Liver (tissue), 9 donors: ENCODE data around the gene NKTR. TPM values are rescaled to one million over a fixed set of nuclear protein-coding genes. Genes with fewer than 3 reads are reported as not detected.

ENCODE experiments used
- DNase-seq: peaks from one replicate; pipeline ENCODE4 v3.0.0-alpha.2; 2017; ENCODE audit warnings: low spot score
- H3K27ac ChIP-seq, 2 donors: one replicate each; pipeline ENCODE4 v1.7.0; 2013; ENCODE audit warnings: inconsistent platforms in 2 of 2, low read length in 2 of 2, control low read depth in 1 of 2, low read depth in 1 of 2, mild to moderate bottlenecking in 1 of 2
- H3K27me3 ChIP-seq, 4 donors: one replicate each; pipeline versions ENCODE4 v1.6.1 to v1.7.0; 2013; ENCODE audit warnings: low read length in 3 of 4, inconsistent platforms in 1 of 4, mild to moderate bottlenecking in 1 of 4, moderate library complexity in 1 of 4; ENCODE audit not compliant: control insufficient read depth in 4 of 4, insufficient read depth in 4 of 4
- H3K36me3 ChIP-seq, 4 donors: one replicate each; pipeline versions ENCODE4 v1.6.1 to v1.7.0; 2013; ENCODE audit warnings: low read length in 3 of 4, mild to moderate bottlenecking in 3 of 4, low read depth in 1 of 4, moderate library complexity in 1 of 4; ENCODE audit not compliant: control insufficient read depth in 4 of 4, insufficient read depth in 3 of 4
- H3K4me1 ChIP-seq, 4 donors: one replicate each; pipeline versions ENCODE4 v1.6.1 to v1.7.0; 2013; ENCODE audit warnings: low read length in 3 of 4, mild to moderate bottlenecking in 3 of 4, moderate library complexity in 1 of 4; ENCODE audit not compliant: control insufficient read depth in 4 of 4, insufficient read depth in 4 of 4
- H3K4me3 ChIP-seq, 3 donors: one replicate each; pipeline versions ENCODE4 v1.6.1 to v1.7.0; 2013; ENCODE audit warnings: low read length in 3 of 3, control low read depth in 1 of 3, low read depth in 1 of 3, mild to moderate bottlenecking in 1 of 3
- H3K9ac ChIP-seq, 2 donors: one replicate each; pipeline ENCODE4 v1.7.0; 2013; ENCODE audit warnings: low read length in 2 of 2, mild to moderate bottlenecking in 2 of 2, moderate library complexity in 2 of 2, control low read depth in 1 of 2, low read depth in 1 of 2
- H3K9me3 ChIP-seq, 4 donors: one replicate each; pipeline versions ENCODE4 v1.6.1 to v1.7.0; 2013; ENCODE audit warnings: low read length in 3 of 4; ENCODE audit not compliant: control insufficient read depth in 4 of 4
- EGR1 ChIP-seq, 2 donors: IDR thresholded peaks; 2 replicates each; pipeline ENCODE4 v1.6.1; 2016 to 2018; ENCODE audit warnings: antibody characterized with exemption in 2 of 2, low read depth in 2 of 2
- FOXA1 ChIP-seq: IDR thresholded peaks from 2 replicates; pipeline ENCODE4 v1.6.1; 2016; ENCODE audit warnings: antibody characterized with exemption
- FOXA2 ChIP-seq: IDR thresholded peaks from 2 replicates; pipeline ENCODE4 v1.6.1; 2016; ENCODE audit warnings: antibody characterized with exemption
- GABPA ChIP-seq, 2 donors: IDR thresholded peaks in 1 of 2; conservative IDR thresholded peaks in 1 of 2; 2 replicates each; pipeline ENCODE4 v1.6.1; 2016; ENCODE audit warnings: antibody characterized with exemption in 2 of 2, mild to moderate bottlenecking in 1 of 2, moderate library complexity in 1 of 2
- HNF4A ChIP-seq, 2 donors: conservative IDR thresholded peaks; 2 replicates each; pipeline ENCODE4 v1.6.1; 2016; ENCODE audit warnings: antibody characterized with exemption in 2 of 2, mild to moderate bottlenecking in 2 of 2
- JUND ChIP-seq, 2 donors: IDR thresholded peaks; 2 replicates each; pipeline ENCODE4 v1.6.1; 2016; ENCODE audit warnings: antibody characterized with exemption in 2 of 2
- RAD21 ChIP-seq, 2 donors: IDR thresholded peaks; 2 replicates each; pipeline ENCODE4 v1.6.1; 2016; ENCODE audit warnings: antibody characterized with exemption in 2 of 2, mild to moderate bottlenecking in 2 of 2
- SP1 ChIP-seq: IDR thresholded peaks from 2 replicates; pipeline ENCODE4 v1.6.1; 2018; ENCODE audit warnings: antibody characterized with exemption, mild to moderate bottlenecking
- YY1 ChIP-seq: IDR thresholded peaks from 2 replicates; pipeline ENCODE4 v1.6.1; 2016; ENCODE audit warnings: antibody characterized with exemption, mild to moderate bottlenecking
- WGBS: extraction: QIAGEN DNeasy Blood & Tissue Kit; methylation state at CpG from one replicate; pipeline ENCODE4 v1.1.7; 2013; 5-methylcytosine and 5-hydroxymethylcytosine counted together
- polyA plus RNA-seq, 2 donors: library from polyadenylated mRNA; stranded (reverse) in 1 of 2; unstranded in 1 of 2; fragments of 200-250 nt in 1 of 2; fragments of >200 nt in 1 of 2; fragmentation: Nextera tagmentation in 1 of 2; extraction: Ambion mirVana in 1 of 2; gene quantifications; one replicate each; pipeline versions ENCODE4 v1.2.1 to v1.2.3, GENCODE V29; 2013 to 2015
- total RNA-seq, 2 donors: library from RNA; depleted of rRNA; stranded (reverse); fragments of >200 nt; gene quantifications; one replicate each; pipeline ENCODE4 v1.2.3, GENCODE V29; 2014
- TF ChIP-seq, protein P1 (sequence below): fragments of 150-350 bp; IDR thresholded peaks from 2 replicates; pipeline ENCODE4 v1.5.1; 2017; ENCODE audit warnings: improper control_type of control experiment, low read depth, low read length; ENCODE audit not compliant: missing input control
- TF ChIP-seq, protein P2 (sequence below): IDR thresholded peaks from 2 replicates; pipeline ENCODE4 v1.6.1; 2016; ENCODE audit warnings: antibody characterized with exemption
- TF ChIP-seq, protein P3 (sequence below): IDR thresholded peaks from 2 replicates; pipeline ENCODE4 v1.6.1; 2016; ENCODE audit warnings: antibody characterized with exemption
- TF ChIP-seq, protein P4 (sequence below): IDR thresholded peaks from 2 replicates; pipeline ENCODE4 v1.6.1; 2016; ENCODE audit warnings: antibody characterized with exemption, mild to moderate bottlenecking
- TF ChIP-seq, protein P5 (sequence below): IDR thresholded peaks from 2 replicates; pipeline ENCODE4 v1.6.1; 2016; ENCODE audit warnings: antibody characterized with exemption
- donor health status: healthy.
- donor health status: healthy.
- donor health status: healthy.
- donor health status: healthy.
- donor health status: healthy.

Gene NKTR
- total and polyA plus RNA-seq, 4 donors: 5.8 to 75.5 (median 28.1) TPM

DNA sequence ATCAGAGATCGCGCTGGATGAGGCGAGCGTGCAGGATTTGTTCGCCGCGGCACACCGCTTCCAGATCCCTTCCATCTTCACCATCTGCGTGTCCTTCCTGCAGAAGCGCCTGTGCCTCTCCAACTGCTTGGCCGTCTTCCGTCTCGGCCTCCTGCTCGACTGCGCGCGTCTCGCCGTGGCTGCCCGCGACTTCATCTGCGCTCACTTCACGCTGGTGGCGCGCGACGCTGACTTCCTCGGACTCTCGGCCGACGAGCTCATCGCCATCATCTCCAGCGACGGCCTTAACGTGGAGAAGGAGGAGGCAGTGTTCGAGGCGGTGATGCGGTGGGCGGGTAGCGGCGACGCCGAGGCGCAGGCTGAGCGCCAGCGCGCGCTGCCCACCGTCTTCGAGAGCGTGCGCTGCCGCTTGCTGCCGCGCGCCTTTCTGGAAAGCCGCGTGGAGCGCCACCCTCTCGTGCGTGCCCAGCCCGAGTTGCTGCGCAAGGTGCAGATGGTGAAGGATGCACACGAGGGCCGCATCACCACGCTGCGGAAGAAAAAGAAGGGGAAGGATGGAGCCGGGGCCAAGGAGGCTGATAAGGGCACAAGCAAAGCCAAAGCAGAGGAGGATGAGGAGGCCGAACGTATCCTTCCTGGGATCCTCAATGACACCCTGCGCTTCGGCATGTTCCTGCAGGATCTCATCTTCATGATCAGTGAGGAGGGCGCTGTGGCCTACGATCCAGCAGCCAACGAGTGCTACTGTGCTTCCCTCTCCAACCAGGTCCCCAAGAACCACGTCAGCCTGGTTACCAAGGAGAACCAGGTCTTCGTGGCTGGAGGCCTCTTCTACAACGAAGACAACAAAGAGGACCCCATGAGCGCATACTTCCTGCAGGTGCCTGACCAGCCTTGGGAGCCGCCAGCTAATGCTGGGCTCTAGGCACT lies 85.7 kb downstream of the NKTR start:
- no peak for DNase-seq
- Histone ChIP-seq H3K4me1 (peaks cover 0 to 2% (median under 1%) of the 10 kb centered on the region in 4 donors), H3K27me3 (no peaks in the 10 kb centered on the region), H3K9ac (no peak overlapping the region), H3K4me3 (no peak overlapping the region), H3K27ac (no peak overlapping the region), H3K36me3 (no peaks in the 10 kb centered on the region), H3K9me3 (no peaks in the 10 kb centered on the region)
- WGBS: 36% methylated on average over 80 of the region's 80 CpGs
- TF ChIP-seq FOXA2 (no peak), RAD21 (IDR thresholded peaks at IDR 0.05) (no peak), FOXA1 (no peak), HNF4A (conservative IDR thresholded peaks at IDR 0.05) (no peak), SP1 (no peak), GABPA (IDR thresholded peaks at IDR 0.05 in 1 of 2, conservative IDR thresholded peaks at IDR 0.05 in 1 of 2) (no peak), JUND (IDR thresholded peaks at IDR 0.05) (no peak), YY1 (no peak), EGR1 (IDR thresholded peaks at IDR 0.05; ENCODE audit: low read depth in 2 of 2) (no peak)
- TF ChIP-seq, protein P1, sequence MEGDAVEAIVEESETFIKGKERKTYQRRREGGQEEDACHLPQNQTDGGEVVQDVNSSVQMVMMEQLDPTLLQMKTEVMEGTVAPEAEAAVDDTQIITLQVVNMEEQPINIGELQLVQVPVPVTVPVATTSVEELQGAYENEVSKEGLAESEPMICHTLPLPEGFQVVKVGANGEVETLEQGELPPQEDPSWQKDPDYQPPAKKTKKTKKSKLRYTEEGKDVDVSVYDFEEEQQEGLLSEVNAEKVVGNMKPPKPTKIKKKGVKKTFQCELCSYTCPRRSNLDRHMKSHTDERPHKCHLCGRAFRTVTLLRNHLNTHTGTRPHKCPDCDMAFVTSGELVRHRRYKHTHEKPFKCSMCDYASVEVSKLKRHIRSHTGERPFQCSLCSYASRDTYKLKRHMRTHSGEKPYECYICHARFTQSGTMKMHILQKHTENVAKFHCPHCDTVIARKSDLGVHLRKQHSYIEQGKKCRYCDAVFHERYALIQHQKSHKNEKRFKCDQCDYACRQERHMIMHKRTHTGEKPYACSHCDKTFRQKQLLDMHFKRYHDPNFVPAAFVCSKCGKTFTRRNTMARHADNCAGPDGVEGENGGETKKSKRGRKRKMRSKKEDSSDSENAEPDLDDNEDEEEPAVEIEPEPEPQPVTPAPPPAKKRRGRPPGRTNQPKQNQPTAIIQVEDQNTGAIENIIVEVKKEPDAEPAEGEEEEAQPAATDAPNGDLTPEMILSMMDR: no peak
- TF ChIP-seq, protein P2, sequence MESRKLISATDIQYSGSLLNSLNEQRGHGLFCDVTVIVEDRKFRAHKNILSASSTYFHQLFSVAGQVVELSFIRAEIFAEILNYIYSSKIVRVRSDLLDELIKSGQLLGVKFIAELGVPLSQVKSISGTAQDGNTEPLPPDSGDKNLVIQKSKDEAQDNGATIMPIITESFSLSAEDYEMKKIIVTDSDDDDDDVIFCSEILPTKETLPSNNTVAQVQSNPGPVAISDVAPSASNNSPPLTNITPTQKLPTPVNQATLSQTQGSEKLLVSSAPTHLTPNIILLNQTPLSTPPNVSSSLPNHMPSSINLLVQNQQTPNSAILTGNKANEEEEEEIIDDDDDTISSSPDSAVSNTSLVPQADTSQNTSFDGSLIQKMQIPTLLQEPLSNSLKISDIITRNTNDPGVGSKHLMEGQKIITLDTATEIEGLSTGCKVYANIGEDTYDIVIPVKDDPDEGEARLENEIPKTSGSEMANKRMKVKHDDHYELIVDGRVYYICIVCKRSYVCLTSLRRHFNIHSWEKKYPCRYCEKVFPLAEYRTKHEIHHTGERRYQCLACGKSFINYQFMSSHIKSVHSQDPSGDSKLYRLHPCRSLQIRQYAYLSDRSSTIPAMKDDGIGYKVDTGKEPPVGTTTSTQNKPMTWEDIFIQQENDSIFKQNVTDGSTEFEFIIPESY: no peak
- TF ChIP-seq, protein P3, sequence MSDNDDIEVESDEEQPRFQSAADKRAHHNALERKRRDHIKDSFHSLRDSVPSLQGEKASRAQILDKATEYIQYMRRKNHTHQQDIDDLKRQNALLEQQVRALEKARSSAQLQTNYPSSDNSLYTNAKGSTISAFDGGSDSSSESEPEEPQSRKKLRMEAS: no peak
- TF ChIP-seq, protein P4, sequence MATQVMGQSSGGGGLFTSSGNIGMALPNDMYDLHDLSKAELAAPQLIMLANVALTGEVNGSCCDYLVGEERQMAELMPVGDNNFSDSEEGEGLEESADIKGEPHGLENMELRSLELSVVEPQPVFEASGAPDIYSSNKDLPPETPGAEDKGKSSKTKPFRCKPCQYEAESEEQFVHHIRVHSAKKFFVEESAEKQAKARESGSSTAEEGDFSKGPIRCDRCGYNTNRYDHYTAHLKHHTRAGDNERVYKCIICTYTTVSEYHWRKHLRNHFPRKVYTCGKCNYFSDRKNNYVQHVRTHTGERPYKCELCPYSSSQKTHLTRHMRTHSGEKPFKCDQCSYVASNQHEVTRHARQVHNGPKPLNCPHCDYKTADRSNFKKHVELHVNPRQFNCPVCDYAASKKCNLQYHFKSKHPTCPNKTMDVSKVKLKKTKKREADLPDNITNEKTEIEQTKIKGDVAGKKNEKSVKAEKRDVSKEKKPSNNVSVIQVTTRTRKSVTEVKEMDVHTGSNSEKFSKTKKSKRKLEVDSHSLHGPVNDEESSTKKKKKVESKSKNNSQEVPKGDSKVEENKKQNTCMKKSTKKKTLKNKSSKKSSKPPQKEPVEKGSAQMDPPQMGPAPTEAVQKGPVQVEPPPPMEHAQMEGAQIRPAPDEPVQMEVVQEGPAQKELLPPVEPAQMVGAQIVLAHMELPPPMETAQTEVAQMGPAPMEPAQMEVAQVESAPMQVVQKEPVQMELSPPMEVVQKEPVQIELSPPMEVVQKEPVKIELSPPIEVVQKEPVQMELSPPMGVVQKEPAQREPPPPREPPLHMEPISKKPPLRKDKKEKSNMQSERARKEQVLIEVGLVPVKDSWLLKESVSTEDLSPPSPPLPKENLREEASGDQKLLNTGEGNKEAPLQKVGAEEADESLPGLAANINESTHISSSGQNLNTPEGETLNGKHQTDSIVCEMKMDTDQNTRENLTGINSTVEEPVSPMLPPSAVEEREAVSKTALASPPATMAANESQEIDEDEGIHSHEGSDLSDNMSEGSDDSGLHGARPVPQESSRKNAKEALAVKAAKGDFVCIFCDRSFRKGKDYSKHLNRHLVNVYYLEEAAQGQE: no peak
- TF ChIP-seq, protein P5, sequence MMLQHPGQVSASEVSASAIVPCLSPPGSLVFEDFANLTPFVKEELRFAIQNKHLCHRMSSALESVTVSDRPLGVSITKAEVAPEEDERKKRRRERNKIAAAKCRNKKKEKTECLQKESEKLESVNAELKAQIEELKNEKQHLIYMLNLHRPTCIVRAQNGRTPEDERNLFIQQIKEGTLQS: no peak
